Esophagus squamous epithelium (tissue), 4 donors: ENCODE measurements around the gene JPH2.

Source experiments
- CTCF ChIP-seq, 6 experiments: fragments of 450-650 bp in 4 of 6; fragments of 200-600 bp in 2 of 6; sonication (generic) in 2 of 6; IDR thresholded peaks; one replicate each; pipeline ENCODE4 v1.5.1; 2016 to 2019; ENCODE audit warnings: antibody characterized with exemption in 6 of 6, mild to moderate bottlenecking in 4 of 6, moderate library complexity in 4 of 6
- POLR2A ChIP-seq, 4 donors: fragments of 450-650 bp; IDR thresholded peaks; one replicate each; pipeline ENCODE4 v1.6.1; 2017; ENCODE audit warnings: antibody characterized with exemption in 4 of 4, mild to moderate bottlenecking in 4 of 4, moderate library complexity in 3 of 4

GRCh38 chr20:44093249-44093582, 93.8 kb downstream of the JPH2 start:
- peak in 1 of 6 experiments; percentile 5 for TF ChIP-seq CTCF (IDR thresholded peaks at IDR 0.05)
- no peak for TF ChIP-seq POLR2A (IDR thresholded peaks at IDR 0.05)
